Ascending aorta (tissue), 2 donors: ENCODE measurements around the gene DPYD. TPM values are rescaled to one million over a fixed set of nuclear protein-coding genes. Genes with fewer than 3 reads are reported as not detected.

ENCODE experiments used
- DNase-seq, 2 donors: peaks; one replicate each; pipeline ENCODE4 v3.0.0-alpha.2; 2019; ENCODE audit warnings: low spot score in 2 of 2
- H3K27ac ChIP-seq, 2 donors: fragments of 200-600 bp; sonication (generic); one replicate each; pipeline ENCODE4 v1.5.1; 2016 to 2017; ENCODE audit warnings: mild to moderate bottlenecking in 1 of 2
- H3K27me3 ChIP-seq: fragments of 200-600 bp; sonication (generic); one replicate; pipeline ENCODE4 v1.5.1; 2017
- H3K36me3 ChIP-seq, 2 donors: fragments of 200-600 bp; sonication (generic); one replicate each; pipeline ENCODE4 v1.5.1; 2016
- H3K4me1 ChIP-seq, 2 donors: fragments of 200-600 bp; sonication (generic); one replicate each; pipeline ENCODE4 v1.5.1; 2016 to 2017; ENCODE audit warnings: mild to moderate bottlenecking in 1 of 2
- H3K4me3 ChIP-seq, 2 donors: fragments of 200-600 bp; sonication (generic); one replicate each; pipeline ENCODE4 v1.5.1; 2016 to 2017; ENCODE audit warnings: mild to moderate bottlenecking in 1 of 2
- H3K9me3 ChIP-seq, 2 donors: fragments of 200-600 bp; sonication (generic); one replicate each; pipeline ENCODE4 v1.5.1; 2016
- intact Hi-C: fragments of 100-400 bp; cut with DNase I; formaldehyde crosslinking; loops from one replicate; pipeline ENCODE4 v1.15.1; 2023
- total RNA-seq: library from RNA; depleted of rRNA; stranded (reverse); fragments of >200 nt; gene quantifications from one replicate; pipeline ENCODE4 v1.1.0, GENCODE V29; 2016
- TF ChIP-seq, protein P1 (sequence below), 3 experiments: fragments of 200-600 bp in 2 of 3; fragments of 450-650 bp in 1 of 3; sonication (generic) in 2 of 3; IDR thresholded peaks; one replicate each; pipeline ENCODE4 v1.5.1; 2016 to 2019; ENCODE audit warnings: antibody characterized with exemption in 3 of 3, mild to moderate bottlenecking in 1 of 3, moderate library complexity in 1 of 3

DPYD gene
- total RNA-seq, 1 donor from 2014 or later: 22.9 TPM

GRCh38 chr1:97112442-97112841 is 808.4 kb downstream of the DPYD start:
- Histone ChIP-seq H3K36me3 (no peaks in the 10 kb centered on the region), H3K9me3 (no peaks in the 10 kb centered on the region), H3K27ac (no peak overlapping the region)

DNA sequence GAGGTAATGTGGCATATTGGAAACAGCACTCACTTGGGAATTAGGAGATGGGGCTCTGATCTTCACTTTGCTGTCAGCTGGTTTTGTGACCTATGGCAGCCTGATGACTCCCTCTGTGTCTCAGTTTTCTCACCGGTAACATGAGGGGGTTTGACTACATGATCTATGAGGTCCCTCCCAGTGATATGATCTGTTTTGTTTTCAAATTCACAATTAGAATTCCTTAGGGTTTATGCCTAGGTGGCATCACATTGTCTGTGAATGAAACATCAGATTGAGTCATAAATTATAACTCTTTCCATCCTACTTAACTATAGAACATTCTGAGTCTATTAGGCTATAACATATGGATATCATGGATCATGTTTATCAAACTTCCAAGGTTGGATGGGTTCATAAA is 812.7 kb downstream of the DPYD start:
- no peaks in the 10 kb centered on the region for H3K27me3 ChIP-seq
- no peak overlapping the region for H3K27ac ChIP-seq
- intact Hi-C loops: no loop called here
- TF ChIP-seq, protein P1, sequence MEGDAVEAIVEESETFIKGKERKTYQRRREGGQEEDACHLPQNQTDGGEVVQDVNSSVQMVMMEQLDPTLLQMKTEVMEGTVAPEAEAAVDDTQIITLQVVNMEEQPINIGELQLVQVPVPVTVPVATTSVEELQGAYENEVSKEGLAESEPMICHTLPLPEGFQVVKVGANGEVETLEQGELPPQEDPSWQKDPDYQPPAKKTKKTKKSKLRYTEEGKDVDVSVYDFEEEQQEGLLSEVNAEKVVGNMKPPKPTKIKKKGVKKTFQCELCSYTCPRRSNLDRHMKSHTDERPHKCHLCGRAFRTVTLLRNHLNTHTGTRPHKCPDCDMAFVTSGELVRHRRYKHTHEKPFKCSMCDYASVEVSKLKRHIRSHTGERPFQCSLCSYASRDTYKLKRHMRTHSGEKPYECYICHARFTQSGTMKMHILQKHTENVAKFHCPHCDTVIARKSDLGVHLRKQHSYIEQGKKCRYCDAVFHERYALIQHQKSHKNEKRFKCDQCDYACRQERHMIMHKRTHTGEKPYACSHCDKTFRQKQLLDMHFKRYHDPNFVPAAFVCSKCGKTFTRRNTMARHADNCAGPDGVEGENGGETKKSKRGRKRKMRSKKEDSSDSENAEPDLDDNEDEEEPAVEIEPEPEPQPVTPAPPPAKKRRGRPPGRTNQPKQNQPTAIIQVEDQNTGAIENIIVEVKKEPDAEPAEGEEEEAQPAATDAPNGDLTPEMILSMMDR (IDR thresholded peaks at IDR 0.05): no peak
- H3K9me3 ChIP-seq: no peaks in the 10 kb centered on the region
- DNase-seq: no peak
- H3K36me3 ChIP-seq: no peaks in the 10 kb centered on the region
- H3K4me1 ChIP-seq: no peaks in the 10 kb centered on the region
- H3K4me3 ChIP-seq: no peak overlapping the region

More at GRCh38 chr1:97112442-97112841, 808.4 kb downstream of the DPYD start:
- Histone ChIP-seq H3K4me3 (no peak overlapping the region), H3K4me1 (no peaks in the 10 kb centered on the region), H3K27me3 (no peaks in the 10 kb centered on the region)
- intact Hi-C loops: no loop called here
- TF ChIP-seq, protein P1 (IDR thresholded peaks at IDR 0.05): no peak
- DNase-seq: no peak

- TF ChIP-seq, protein P1 (IDR thresholded peaks at IDR 0.05): no peak
- H3K27ac ChIP-seq: no peak overlapping the region
- H3K36me3 ChIP-seq: no peaks in the 10 kb centered on the region
- DNase-seq: no peak
- H3K4me3 ChIP-seq: no peak overlapping the region
- H3K27me3 ChIP-seq: no peaks in the 10 kb centered on the region
- no peaks in the 10 kb centered on the region for H3K9me3 ChIP-seq
- H3K4me1 ChIP-seq: no peaks in the 10 kb centered on the region
- intact Hi-C loops: no loop called here
These were observed 815.3 kb downstream of the DPYD start for GRCh38 chr1:97105531-97105930.

DNA sequence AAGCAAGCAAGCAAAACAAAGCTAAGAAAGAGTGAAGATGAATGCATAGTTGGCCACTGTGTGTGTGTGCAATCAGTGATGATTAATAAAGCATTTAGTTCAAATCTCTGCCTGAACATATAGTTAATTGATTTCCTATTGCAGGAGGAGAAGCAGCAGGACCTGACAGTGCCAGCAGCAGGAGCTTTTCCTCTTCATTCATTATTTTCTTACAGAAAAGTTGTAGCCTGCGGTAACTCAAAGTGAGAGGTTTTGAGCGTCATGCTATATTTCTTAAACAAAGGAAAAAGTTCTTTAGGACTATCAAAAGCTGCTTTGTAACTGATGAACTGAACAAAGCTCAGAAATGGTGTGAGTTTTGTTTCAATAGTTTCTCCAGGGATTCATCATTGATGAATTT is 819.3 kb downstream of the DPYD start:
- TF ChIP-seq, protein P1 (IDR thresholded peaks at IDR 0.05): no peak
- intact Hi-C loops: no loop called here
- H3K27me3 ChIP-seq: no peaks in the 10 kb centered on the region

DNA sequence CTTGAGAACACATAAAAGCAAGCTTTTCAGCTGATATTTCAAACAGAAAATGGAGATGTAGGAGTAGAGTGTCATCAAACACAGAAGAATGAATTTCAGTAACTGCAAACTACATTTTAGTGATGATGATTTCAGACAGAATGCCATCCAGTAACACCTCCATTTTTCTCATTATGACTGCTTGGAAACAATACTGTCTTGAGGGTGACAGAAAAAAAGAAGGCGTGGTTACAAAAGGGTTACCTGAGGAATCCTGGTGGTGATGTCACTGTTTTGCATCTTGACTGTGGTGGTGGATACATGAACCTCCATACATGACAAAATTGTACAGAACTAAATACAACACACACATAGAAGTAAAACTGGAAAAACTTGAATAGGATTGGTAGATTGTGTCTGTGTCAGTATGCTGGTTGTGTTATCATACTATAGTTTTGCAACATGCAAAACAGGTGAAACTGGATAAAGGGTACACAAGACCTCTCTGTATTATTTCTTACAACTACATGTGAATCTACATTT is 823.4 kb downstream of the DPYD start:
- intact Hi-C loops: no loop called here
- DNase-seq: no peak
- no peak overlapping the region for H3K27ac ChIP-seq
- no peaks in the 10 kb centered on the region for H3K4me1 ChIP-seq
- H3K9me3 ChIP-seq: no peaks in the 10 kb centered on the region
- peaks cover 0 to 4% of the 10 kb centered on the region in 2 donors for H3K36me3 ChIP-seq
- H3K4me3 ChIP-seq: no peak overlapping the region
- TF ChIP-seq, protein P1 (IDR thresholded peaks at IDR 0.05): no peak
- no peaks in the 10 kb centered on the region for H3K27me3 ChIP-seq

More for the DNA sequence above, 819.3 kb downstream of the DPYD start:
- no peak for DNase-seq
- Histone ChIP-seq H3K9me3 (no peaks in the 10 kb centered on the region), H3K4me3 (no peak overlapping the region), H3K36me3 (peaks cover 0 to 4% of the 10 kb centered on the region in 2 donors), H3K4me1 (no peaks in the 10 kb centered on the region), H3K27ac (no peak overlapping the region)

DNA sequence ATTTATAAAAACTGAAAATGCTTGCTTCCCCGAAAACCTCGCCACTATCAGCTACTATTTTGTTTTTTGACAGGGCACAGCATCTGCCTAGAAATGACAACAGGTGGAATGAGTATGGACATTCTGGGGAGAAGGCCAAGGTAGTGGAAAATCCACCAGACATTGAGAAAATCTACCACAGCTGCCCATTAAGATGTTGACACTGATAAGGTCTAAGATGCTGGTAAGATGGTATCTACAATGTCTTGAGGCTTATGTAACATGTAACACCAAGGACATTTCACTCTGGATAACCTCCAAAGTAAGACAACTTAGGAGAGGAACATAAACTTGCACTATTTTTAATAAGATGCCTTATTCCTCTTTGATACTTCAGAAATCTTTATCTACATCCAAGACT is 825.1 kb downstream of the DPYD start:
- no peak overlapping the region for H3K4me3 ChIP-seq
- intact Hi-C loops: no loop called here
- peaks cover 0 to 4% of the 10 kb centered on the region in 2 donors for H3K36me3 ChIP-seq
- no peak for DNase-seq
- H3K9me3 ChIP-seq: no peaks in the 10 kb centered on the region
- TF ChIP-seq, protein P1 (IDR thresholded peaks at IDR 0.05): no peak
- H3K4me1 ChIP-seq: no peaks in the 10 kb centered on the region
- no peaks in the 10 kb centered on the region for H3K27me3 ChIP-seq
- H3K27ac ChIP-seq: no peak overlapping the region
